Hippocampal formation (tissue), 2 donors: Measurements from ENCODE around the gene PTGES3.
A peak's percentile ranks its signal among the peaks of the same experiment; 100 is the strongest.
"Not testable (repeated sequence)": the region's sequence is repeated elsewhere in the genome, so short reads cannot be mapped to it uniquely, and the experiment has no call there.

ENCODE experiments used
- DNase-seq, 2 donors: peaks; one replicate each; lab custom pipeline; 2025; lab: John Stamatoyannopoulos, UW

Gene PTGES3, protein sequence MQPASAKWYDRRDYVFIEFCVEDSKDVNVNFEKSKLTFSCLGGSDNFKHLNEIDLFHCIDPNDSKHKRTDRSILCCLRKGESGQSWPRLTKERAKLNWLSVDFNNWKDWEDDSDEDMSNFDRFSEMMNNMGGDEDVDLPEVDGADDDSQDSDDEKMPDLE

DNA sequence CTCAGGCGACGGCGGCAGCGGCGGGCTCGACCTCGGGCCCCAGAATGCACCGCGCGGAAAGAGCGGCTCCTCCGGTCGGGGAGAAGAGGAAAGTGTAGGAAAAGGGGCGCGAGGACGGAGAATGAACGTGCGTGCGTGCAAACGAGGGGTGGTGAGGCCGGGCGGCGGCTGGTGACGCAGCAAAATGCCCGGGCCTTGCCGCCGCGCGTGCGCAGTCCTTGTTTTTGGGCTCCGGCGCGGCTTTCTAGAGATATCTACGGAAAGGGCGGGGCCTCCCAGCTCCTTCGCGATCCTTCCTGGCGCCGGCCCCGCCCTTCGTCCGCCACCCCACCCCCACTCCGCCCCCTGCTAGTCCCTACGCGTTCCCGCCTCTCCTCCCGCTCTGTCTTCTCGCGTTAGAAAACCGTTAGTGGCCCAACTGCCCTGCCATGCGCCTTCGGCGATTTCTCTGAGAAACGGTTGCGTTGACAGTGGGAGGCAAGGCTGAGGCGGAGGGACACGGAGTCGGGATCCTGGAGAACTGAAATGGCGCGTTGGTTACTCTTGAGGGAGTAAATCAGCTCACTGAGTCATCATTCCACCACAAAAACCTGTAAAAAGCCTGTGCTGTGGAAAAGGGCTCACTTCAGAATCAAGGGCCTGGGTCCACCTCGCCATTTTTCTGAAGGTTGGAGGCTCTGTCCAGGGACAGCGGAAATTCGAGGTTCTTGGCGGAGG is at the start of gene PTGES3:
TSS of gene PTGES3 (minus strand) at position 156 of the 717 bp plus-strand sequence. CDS start 285 bp downstream, outside the sequence.
- DNase-seq = peak; percentile 97 to 98

DNA sequence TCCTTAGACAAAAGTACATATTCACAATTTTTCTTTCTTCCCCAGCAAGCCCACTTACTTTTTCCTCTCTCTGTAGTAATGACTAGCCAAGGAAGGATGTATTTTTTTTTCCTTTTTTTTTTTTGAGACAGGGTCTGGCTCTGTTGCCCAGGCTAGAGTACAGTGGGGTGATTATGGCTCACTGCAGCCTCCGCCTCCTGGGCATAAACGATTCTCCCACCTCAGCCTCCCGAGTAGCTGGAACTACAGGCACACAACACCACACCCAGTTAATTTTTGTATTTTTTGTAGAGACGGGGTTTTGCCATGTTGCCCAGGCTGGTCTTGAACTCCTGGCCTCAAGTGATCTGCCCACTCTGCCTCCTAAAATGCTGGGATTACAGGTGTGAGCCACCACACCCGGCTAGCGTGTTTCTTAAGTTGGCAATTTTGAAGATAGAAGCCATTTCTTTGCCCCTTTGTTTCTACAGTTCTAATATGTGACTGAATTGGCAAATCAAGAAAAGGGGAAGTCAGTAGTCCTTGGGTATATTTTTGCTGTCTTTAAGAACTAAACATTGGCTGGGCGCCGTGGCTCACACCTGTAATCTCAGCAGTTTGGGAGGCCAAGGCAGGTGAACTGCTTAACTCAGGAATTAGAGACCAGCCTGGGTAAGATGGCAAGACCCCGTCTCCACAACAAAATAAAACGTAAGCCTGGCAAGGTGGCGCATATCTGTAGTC is 40.2 kb upstream of the PTGES3 start:
- no peak for DNase-seq

DNA sequence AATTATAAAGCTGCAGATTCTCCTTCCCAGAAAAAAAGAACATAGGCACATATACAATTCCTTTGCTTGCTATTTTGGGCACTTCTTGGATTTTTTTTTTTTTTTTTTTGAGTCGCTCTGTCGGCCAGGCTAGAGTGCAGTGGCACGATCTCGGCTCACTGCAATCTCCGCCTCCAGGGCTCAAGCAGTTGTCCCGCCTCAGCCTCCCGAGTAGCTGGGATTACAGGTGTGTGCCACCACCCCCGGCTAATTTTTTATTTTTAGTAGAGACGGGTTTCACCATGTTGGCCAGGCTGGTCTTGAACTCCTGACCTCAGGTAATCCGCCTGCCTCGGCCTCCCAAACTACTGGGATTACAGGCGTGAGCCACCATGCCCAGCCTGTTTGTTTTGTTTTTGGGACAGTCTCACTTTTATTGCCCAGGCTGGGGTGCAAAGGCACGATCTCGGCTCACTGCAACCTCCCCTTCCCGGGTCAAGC is 38.2 kb upstream of the PTGES3 start:
- DNase-seq = not testable (repeated sequence)

DNA sequence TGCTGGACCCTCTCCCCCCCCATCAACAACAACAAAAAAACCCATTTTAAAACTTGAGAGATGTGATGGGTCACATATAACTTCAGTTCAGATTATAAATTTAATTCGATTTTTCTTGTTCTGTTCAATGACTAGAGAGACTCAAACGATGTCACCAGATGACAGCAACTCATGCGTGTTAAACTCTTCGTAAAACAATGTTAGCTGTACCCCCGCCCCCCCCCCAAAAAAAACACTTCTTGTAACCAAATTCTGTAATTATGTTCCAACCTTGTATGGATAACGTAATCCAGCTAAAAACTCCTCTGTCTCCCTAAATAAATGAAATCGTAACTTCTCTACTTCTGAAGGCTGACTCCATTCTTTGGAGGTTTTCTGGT is 37.6 kb upstream of the PTGES3 start:
- DNase-seq = no peak

DNA sequence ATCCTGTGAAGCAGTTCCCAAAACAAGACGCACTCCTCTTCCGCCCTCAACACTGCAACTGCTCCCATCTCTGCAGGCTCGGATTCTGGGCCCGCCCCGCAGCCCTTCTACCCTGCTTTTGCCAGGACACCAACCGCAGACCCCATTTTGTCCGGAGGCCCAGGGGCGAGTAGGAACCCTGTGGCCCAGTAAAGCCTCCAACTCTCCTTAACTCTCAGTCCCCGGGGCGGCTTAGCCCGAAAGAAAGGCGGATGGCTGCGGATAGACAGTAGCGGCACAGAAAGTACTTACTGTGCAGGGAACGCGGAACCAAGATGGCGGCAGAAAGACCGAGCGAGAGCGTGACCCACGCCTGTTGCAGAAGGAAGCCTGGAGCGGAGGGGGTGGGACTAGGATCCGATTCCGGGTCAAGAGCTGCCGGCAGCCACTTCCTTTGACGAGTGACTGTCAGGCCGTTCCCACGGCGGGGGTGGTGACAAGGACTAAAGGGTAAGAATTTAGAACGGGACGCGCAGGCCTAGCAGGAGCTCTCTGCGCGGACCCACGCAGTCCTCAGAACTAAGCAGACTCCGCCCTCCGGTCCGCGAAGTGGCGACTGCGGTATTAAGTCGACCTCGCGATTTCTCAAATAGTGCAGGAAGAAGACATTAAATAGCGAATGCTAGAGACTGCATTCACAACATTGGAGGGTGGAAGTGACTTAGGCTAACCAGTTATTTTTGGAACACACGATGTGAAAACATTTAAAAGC is 37.1 kb upstream of the PTGES3 start, which contains the start of gene NACA:
TSS of gene NACA (minus strand) at position 328 of the 751 bp plus-strand sequence. CDS start 778 bp downstream, outside the sequence.
- peak; percentile 96 to 99 for DNase-seq

DNA sequence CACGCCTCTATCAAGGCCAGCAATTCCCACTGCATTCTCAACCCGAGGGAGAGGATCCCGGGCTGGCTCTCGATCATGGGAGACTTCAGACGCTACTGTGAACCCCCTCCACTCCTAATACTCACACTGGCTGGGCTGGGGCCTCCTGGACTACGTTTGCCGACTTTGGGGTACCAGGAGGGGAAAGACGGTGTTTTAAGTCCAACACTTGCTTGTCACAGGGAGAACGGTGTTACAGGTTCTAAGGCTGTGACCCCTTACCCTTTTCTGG is 36.6 kb upstream of the PTGES3 start:
- peak in 1 of 2 donors; percentile 35 for DNase-seq

DNA sequence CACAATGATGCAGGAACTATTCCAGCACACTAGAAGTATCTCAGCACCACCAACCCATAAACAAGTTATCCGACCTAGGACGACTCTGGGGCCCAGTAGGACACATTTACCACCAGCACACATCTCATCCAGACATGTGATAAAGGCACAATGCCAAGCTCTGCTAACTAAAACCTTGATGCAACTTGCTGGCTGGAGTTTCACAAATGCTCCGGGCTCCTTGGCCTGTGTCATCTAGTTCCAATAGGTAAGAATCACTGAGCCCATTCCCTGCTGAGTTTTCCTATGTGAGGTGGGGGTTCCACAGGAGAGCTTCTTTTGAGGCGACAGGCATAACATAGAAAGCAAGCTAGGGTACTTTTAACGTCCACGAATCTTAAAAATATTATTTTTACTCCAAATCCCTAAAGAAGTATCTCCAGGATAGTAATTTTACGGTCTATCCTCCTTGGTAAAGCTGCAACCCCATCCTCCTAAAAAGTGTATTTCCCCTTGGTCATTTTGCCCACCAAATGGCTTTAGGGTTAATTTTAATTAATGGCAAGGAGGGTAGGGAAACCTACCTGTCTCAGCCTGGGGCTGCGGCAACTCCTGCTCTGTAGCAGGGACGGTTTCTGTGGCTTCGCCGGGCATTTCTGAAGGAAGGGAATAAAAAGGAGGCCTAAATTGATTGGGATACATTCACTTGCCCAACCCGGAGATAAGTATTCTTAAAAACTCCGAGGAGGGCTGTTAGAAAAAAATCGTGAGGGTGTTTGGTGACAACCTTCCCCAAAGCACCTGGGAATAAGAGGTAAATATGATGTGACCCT is 36.0 kb upstream of the PTGES3 start:
- peak in 1 of 2 donors; percentile 6 for DNase-seq

DNA sequence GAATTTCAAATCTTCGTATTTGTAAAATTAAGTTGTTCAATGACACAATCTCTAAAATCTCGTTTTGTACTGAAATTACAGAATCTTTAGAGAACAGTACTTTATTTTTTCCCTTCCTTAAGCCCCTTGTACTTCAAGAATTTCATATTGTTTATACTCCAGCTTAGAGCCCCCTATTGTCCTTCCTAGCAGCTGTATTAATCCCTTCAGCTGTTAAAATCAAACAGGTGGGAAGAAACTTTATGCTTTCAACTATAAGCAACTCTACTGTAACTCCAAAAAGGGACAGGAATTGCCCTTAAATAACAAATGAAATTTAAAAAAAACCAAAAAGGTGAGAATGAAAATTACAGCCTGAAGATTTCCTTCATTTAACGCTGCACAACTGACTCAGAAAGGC is 35.3 kb upstream of the PTGES3 start:
- DNase-seq = no peak

DNA sequence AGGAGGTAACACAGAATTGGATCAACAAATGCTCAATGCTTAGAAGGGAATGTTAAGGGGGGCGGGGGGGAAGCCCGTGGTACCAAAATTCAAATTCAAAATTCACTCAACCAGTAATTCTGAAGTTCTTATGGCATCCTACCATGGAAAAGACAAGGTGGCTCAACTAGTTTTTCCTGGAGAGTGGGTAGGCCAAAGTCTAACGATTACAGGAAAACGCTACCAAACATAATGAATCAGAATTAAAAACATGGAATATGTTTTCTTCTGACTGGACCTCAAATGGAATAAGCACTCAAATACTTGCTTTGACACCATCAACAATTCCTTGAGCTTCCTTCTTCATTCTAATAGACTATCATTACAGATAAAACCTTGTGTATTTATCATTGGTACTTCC is 34.7 kb upstream of the PTGES3 start:
- DNase-seq = no peak

DNA sequence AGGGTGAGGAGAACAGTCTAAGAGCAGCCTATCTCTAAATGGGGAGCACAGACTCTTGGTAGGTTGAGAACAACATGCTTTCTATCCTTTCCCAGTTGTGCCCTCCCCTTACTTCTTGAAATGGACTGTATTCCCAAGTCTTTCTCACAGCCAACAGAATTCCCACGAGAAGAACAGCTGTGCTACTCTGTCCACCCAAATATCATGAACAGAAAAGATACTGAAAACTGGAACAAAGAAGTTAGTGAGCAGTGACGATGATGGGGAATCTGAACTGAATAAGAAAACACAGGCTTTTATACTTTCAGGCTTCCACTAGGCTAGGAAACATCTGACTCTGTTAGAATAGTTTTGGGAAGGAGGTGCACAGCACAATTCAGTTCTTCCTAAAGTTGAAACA is 33.6 kb upstream of the PTGES3 start:
- DNase-seq = no peak

DNA sequence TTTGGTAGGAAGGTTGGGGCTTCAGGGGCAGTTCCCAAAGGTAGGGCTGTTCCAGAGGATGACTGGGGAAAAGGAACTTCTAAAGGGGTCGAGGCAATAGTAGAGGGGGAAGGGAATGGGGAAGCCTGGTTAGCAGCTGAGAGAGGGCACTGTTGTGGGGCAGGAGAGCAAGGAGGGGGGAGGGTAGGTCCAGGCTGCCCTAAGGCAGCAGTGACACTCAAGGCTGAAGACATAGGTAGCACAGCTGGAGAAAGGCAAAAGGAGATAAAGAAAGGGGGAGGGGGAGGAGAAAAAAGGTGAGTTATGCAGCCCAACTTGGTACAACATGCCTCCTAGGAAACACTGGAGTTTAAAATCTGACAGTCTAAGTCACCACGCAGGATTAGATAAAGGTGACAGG is 33.1 kb upstream of the PTGES3 start:
- DNase-seq = no peak

DNA sequence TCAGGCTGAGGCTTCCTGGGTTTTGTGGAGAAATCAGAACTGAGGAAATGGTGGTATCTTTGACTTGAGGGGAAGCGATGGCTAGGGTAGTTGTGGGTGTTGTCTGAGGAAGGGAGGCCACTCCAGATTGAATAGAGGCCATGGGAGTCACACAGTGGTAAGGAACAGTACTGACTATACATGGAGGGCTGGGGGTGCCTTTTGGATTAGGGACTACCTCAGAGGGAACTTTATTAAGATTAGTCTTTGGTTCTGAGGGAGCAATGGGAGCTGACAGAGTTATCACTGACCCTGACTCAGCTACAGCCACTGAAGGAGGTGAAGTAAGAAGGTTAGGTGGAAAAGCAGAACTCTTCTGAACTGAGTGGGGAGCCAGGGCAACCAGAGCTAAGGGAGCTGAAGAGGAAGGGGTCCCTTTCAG is 32.7 kb upstream of the PTGES3 start:
- no peak for DNase-seq

DNA sequence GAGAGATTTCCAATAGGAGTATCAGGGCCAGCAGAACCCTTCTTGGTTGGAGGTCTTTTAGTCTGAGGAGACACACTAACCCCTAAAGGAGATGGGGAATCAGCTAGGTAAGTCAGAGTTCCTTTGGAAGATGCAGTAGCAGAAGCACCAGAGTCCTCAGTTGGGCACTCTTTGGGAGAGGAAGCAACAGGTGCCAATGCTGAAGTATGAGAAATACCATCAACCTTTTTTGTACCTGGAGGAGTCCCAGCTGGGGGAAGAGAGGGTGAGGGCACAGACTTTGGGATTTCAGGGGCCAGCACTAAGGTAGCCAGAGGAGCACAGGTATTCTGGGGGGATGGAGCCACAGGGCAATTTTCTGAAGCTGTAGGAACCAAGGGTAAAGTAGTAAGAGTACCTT is 31.0 kb upstream of the PTGES3 start:
- no peak for DNase-seq

DNA sequence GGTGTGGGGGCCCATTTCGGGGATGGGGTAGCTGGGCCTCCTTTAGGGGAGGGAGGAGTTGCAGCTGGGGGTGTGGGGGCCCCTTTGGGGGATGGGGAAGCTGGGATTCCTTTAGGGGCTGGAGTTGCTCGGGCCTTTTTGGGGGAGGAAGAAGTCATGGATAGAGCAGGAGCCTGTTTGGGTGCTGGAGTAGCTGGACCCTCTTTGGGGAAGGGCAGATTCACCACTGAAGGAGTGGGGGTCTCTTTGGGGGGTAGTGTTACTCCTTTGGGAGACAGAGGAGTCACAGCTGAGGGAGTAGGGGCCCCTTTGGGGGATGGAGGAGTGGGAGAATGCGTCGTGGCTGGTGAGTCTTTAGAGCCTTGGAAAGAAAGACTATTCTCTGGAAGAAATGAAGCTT is 30.6 kb upstream of the PTGES3 start:
- no peak for DNase-seq

DNA sequence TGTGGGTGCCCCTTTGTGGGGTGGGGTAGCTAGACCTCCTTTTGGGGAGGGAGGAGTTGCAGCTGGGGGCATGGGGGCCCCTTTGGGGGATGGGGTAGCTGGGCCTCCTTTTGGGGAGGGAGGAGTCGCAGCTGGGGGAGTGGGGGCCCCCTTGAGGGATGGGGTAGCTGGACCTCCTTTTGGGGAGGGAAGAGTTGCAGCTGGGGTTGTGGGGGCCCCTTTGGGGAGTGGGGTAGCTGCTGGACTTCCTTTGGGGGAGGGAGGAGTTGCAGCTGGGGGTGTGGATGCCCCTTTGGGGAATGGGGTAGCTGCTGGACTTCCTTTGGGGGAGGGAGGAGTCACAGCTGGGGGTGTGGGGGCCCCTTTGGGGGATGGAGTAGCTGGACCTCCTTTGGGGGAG is 30.1 kb upstream of the PTGES3 start:
- no peak for DNase-seq

DNA sequence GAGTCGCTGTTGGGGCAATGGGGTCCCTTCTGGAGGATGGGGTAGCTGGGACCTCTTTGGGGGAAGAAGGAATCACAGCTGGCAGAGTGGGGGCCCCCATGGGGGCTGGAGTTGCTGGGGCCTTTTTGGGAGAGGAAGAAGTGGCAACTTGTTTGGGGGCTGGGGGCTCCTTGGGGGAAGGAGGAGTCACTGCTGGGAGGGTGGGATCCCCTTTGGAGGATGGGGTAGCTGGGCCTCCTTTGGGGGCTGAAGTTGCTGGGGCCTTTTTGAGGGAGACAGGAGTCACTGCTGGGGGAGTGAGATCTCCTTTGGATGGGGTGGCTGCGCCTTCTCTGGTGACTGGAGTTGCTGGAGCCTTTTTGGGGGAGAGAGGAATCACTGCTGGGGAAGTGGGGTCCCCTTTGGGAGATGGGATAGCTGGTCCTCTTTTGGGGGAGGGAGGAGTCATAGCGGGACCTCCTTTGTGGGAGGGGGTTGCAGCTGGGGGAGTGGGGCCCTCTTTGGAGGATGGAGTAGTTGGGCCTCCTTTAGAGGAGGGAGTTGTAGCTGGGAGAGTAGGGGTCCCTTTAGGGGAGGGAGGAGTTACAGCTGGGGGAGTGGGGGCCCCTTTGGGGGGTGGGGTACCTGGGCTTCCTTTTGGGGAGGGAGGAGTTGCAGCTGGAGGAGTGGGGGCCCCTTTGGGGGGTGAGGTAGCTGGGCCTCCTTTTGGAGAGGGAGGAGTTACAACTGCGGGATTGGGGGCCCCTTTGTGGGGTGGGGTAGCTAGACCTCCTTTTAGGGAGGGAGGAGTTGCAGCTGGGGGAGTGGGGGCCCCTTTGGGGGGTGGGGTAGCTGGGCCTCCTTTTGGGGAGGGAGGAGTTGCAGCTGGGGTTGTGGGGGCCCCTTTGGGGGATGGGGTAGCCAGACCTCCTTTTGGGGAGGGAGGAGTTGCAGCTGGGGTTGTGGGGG is 29.1 kb upstream of the PTGES3 start:
- no peak for DNase-seq

DNA sequence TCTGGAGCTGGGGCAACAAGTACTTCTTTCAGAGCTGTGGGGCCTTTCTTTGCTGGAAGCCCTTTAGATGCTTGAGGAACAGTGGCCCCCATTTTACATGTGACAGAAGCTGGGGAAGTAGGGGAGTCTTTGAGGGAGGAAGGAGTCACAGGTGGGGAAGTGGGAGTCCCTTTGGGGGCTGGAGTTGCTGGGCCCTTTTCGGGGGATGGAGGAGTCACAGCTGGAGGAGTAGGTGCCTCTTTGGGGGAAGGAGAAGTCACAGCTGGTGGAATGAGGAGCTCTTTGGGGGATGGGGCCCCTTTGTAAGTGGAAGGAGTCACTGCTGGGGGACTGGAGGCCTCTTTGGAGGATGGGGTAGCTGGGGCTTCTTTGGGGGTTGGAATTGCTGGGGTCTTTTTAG is 28.4 kb upstream of the PTGES3 start:
- no peak for DNase-seq

DNA sequence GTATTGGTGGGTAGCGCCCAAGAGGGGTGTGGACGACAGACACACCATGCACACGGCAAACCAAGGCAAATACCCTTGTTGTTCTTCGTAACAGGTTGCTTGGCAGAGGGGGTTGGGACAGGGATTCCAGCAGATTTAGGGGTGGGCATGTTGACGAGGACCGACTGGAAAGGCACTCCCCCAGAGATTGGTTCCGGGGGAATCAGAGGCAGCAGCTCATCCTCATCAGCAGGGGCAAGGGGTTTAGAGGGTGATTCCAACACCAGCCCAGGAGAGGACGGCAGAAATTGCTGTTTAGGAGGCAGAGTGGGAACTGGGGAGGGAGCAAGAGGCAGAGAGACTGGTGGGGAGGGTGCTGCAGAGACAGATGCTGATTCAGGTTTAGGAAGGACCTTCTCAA is 27.7 kb upstream of the PTGES3 start:
- no peak for DNase-seq

DNA sequence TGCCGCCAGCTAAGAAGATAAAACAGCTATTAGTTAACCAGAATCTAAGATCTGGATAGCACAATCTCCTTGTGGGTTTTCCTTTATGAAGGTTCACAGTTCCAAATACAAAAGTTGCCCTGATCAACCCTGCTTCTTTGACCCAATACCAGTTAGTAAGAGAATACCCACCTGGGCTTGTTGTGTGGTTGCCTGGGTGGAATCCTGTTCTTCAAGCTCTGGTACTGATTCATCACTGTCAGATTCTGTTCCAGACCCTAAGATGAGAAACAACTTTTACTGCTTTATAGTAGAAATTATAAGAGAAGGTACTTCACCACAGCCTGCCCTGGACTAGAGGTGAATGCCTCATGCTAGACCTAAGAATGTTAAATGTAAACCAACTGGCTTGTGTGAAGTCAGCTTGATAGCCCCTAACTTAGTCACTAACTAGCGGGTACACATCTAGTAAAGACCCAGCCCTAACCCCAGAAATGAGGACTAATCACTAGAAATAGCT is 26.4 kb upstream of the PTGES3 start:
- DNase-seq = no peak

DNA sequence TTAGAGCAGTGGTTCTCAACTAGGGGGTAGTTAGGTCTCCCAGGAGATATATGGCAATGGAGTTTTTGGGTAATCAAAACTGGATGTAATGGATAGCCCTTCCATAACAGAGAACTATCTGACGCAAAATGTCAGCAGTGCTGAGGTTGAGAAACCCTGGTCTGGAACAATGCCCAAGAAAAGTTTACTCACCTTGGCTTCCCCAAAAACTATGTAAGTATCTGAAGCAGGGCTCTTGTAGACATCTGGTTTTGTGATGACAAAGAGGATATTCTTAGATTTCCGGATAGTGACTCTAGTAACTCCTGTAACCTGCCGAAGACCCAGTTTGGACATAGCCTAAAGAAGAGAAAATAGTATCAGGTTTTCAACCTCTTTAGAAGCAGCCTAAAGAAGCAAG is 25.3 kb upstream of the PTGES3 start:
- no peak for DNase-seq
